ENCODE data around the gene DLG2. TPM values are rescaled to one million over a fixed set of nuclear protein-coding genes. Genes with fewer than 3 reads are reported as not detected.

Gene DLG2
- total RNA-seq, 1 donor from 2014 or later: 1.8 TPM

GRCh38 chr11:84671325-84671999, 955.7 kb downstream of the DLG2 start:
- Mint-ChIP-seq H3K9me3 (ENCODE audit: unreplicated experiment) (no peaks in the 10 kb centered on the region), H3K4me1 (ENCODE audit: low read depth, unreplicated experiment) (no peaks in the 10 kb centered on the region), H3K27me3 (ENCODE audit: low read depth, unreplicated experiment) (no peaks in the 10 kb centered on the region), H3K4me3 (ENCODE audit: unreplicated experiment) (no peak overlapping the region), H3K27ac (ENCODE audit: unreplicated experiment) (no peak overlapping the region), H3K36me3 (ENCODE audit: low read depth, unreplicated experiment) (no peaks in the 10 kb centered on the region)
- no peaks in the 10 kb centered on the region for H3K36me3 ChIP-seq (ENCODE audit: insufficient read depth, low read length)
- H3K9ac ChIP-seq (ENCODE audit: low read length): no peak overlapping the region
- H3K79me2 ChIP-seq (ENCODE audit: insufficient read depth, low read length): no peaks in the 10 kb centered on the region
- H3K9me3 ChIP-seq (ENCODE audit: insufficient read depth, low read depth, low read length): no peaks in the 10 kb centered on the region
- no peak overlapping the region for H3K27ac ChIP-seq (ENCODE audit: low read depth, low read length)
- no peak overlapping the region for H3K4me3 ChIP-seq (ENCODE audit: insufficient read depth, low read depth, low read length)
- no peaks in the 10 kb centered on the region for H3K27me3 ChIP-seq (ENCODE audit: insufficient read depth, low read length)
- FAIRE-seq (no peak), DNase-seq (ENCODE audit: low read depth) (no peak)
- no peak overlapping the region for H3K4me2 ChIP-seq (ENCODE audit: low read length)
- no peak for TF ChIP-seq EZH2 (IDR thresholded peaks at IDR 0.05; ENCODE audit: insufficient read depth, low read length)
- TF ChIP-seq, protein P1, sequence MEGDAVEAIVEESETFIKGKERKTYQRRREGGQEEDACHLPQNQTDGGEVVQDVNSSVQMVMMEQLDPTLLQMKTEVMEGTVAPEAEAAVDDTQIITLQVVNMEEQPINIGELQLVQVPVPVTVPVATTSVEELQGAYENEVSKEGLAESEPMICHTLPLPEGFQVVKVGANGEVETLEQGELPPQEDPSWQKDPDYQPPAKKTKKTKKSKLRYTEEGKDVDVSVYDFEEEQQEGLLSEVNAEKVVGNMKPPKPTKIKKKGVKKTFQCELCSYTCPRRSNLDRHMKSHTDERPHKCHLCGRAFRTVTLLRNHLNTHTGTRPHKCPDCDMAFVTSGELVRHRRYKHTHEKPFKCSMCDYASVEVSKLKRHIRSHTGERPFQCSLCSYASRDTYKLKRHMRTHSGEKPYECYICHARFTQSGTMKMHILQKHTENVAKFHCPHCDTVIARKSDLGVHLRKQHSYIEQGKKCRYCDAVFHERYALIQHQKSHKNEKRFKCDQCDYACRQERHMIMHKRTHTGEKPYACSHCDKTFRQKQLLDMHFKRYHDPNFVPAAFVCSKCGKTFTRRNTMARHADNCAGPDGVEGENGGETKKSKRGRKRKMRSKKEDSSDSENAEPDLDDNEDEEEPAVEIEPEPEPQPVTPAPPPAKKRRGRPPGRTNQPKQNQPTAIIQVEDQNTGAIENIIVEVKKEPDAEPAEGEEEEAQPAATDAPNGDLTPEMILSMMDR (IDR thresholded peaks at IDR 0.05; ENCODE audit: insufficient read depth, low read depth, low read length): no peak
- H2AFZ ChIP-seq (ENCODE audit: low read depth, low read length): no peak overlapping the region
- H4K20me1 ChIP-seq (ENCODE audit: insufficient read depth, low read length): no peaks in the 10 kb centered on the region
- no peaks in the 10 kb centered on the region for H3K4me1 ChIP-seq (ENCODE audit: insufficient read depth, low read length)

DNA sequence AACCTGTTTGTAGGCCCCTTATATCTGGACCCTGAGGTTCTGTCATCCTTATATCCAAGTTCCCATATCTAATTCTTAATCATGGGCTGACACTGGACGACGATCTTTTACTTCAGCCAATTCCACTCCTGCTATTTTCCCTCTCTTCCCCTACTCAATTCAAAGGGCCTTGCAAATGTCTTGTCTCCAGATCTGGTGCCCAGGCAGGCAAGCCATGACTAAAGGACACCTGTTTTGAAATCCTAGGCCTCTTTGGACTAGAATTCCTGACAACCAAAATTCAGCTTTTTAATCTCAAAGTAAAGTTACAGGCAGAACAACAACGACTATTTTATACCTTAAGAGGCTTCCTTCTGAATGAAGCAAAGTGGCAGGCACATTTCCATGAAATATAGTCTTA, 963.4 kb downstream of the DLG2 start:
- TF ChIP-seq, protein P1 (IDR thresholded peaks at IDR 0.05; ENCODE audit: insufficient read depth, low read depth, low read length): no peak
- no peak for TF ChIP-seq EZH2 (IDR thresholded peaks at IDR 0.05; ENCODE audit: insufficient read depth, low read length)
- H3K4me1 ChIP-seq (ENCODE audit: insufficient read depth, low read length): no peaks in the 10 kb centered on the region
- H4K20me1 ChIP-seq (ENCODE audit: insufficient read depth, low read length): no peaks in the 10 kb centered on the region
- H3K9me3 ChIP-seq (ENCODE audit: insufficient read depth, low read depth, low read length): no peaks in the 10 kb centered on the region
- no peaks in the 10 kb centered on the region for H3K27me3 Mint-ChIP-seq (ENCODE audit: low read depth, unreplicated experiment)
- H3K9ac ChIP-seq (ENCODE audit: low read length): no peak overlapping the region
- no peaks in the 10 kb centered on the region for H3K79me2 ChIP-seq (ENCODE audit: insufficient read depth, low read length)
- H3K36me3 Mint-ChIP-seq (ENCODE audit: low read depth, unreplicated experiment): no peaks in the 10 kb centered on the region
- H3K4me2 ChIP-seq (ENCODE audit: low read length): no peak overlapping the region
- H3K4me3 ChIP-seq (ENCODE audit: insufficient read depth, low read depth, low read length): no peak overlapping the region
- no peaks in the 10 kb centered on the region for H3K4me1 Mint-ChIP-seq (ENCODE audit: low read depth, unreplicated experiment)
- FAIRE-seq: no peak
- no peak overlapping the region for H3K27ac ChIP-seq (ENCODE audit: low read depth, low read length)
- no peak overlapping the region for H3K27ac Mint-ChIP-seq (ENCODE audit: unreplicated experiment)
- H3K9me3 Mint-ChIP-seq (ENCODE audit: unreplicated experiment): no peaks in the 10 kb centered on the region
- no peaks in the 10 kb centered on the region for H3K36me3 ChIP-seq (ENCODE audit: insufficient read depth, low read length)
- no peak for DNase-seq (ENCODE audit: low read depth)
- no peak overlapping the region for H2AFZ ChIP-seq (ENCODE audit: low read depth, low read length)
- no peak overlapping the region for H3K4me3 Mint-ChIP-seq (ENCODE audit: unreplicated experiment)
- H3K27me3 ChIP-seq (ENCODE audit: insufficient read depth, low read length): no peaks in the 10 kb centered on the region

DNA sequence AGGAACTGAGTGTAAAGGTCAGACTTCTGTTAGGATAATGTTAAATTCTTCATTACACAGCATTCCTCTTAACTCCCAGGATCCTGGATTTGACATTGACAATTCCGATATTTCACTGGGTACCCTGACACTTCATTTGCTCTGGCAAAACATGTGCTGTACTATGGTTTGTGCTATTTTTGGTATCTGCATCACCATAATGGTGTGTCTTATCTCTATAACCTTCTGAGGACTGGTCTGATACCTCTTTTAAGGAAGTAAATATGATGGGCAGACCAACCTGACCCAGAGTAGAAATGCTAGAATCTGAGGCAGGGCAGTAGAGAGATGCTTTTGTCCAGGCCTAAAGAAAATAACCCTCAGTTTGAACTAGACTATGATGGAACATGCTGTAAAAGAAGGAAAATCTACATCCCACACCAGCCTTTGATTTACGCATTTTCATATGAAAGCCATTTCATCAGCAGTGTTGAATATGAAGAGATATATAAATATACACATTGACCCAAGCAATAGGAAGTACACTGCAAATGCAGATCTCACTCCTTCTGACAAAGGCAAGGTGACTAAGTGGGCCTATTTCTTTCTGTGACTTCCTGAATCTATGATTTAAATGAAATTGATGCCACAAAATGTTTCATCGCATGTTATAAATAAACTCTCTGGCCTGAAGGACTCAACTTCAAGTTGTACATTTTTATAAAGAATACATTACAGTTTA, 966.7 kb downstream of the DLG2 start:
- H3K27me3 Mint-ChIP-seq (ENCODE audit: low read depth, unreplicated experiment): no peaks in the 10 kb centered on the region
- no peak overlapping the region for H3K27ac Mint-ChIP-seq (ENCODE audit: unreplicated experiment)

More for the DNA sequence above, 966.7 kb downstream of the DLG2 start:
- FAIRE-seq (no peak), DNase-seq (ENCODE audit: low read depth) (no peak)
- Mint-ChIP-seq H3K4me3 (ENCODE audit: unreplicated experiment) (no peak overlapping the region), H3K9me3 (ENCODE audit: unreplicated experiment) (no peaks in the 10 kb centered on the region), H3K36me3 (ENCODE audit: low read depth, unreplicated experiment) (no peaks in the 10 kb centered on the region), H3K4me1 (ENCODE audit: low read depth, unreplicated experiment) (no peaks in the 10 kb centered on the region)
- H3K27ac ChIP-seq (ENCODE audit: low read depth, low read length): no peak overlapping the region
- no peak for TF ChIP-seq EZH2 (IDR thresholded peaks at IDR 0.05; ENCODE audit: insufficient read depth, low read length)
- TF ChIP-seq, protein P1 (IDR thresholded peaks at IDR 0.05; ENCODE audit: insufficient read depth, low read depth, low read length): no peak
- no peak overlapping the region for H3K4me3 ChIP-seq (ENCODE audit: insufficient read depth, low read depth, low read length)
- H2AFZ ChIP-seq (ENCODE audit: low read depth, low read length): no peak overlapping the region
- no peaks in the 10 kb centered on the region for H3K79me2 ChIP-seq (ENCODE audit: insufficient read depth, low read length)
- no peaks in the 10 kb centered on the region for H3K9me3 ChIP-seq (ENCODE audit: insufficient read depth, low read depth, low read length)
- no peaks in the 10 kb centered on the region for H3K36me3 ChIP-seq (ENCODE audit: insufficient read depth, low read length)
- H3K4me2 ChIP-seq (ENCODE audit: low read length): no peak overlapping the region
- no peak overlapping the region for H3K9ac ChIP-seq (ENCODE audit: low read length)
- no peaks in the 10 kb centered on the region for H4K20me1 ChIP-seq (ENCODE audit: insufficient read depth, low read length)
- no peaks in the 10 kb centered on the region for H3K4me1 ChIP-seq (ENCODE audit: insufficient read depth, low read length)
- no peaks in the 10 kb centered on the region for H3K27me3 ChIP-seq (ENCODE audit: insufficient read depth, low read length)
